ENCODE data around the gene MAST1. TPM values are rescaled to one million over a fixed set of nuclear protein-coding genes. Genes with fewer than 3 reads are reported as not detected.
"Not testable (repeated sequence)": the region's sequence is repeated elsewhere in the genome, so short reads cannot be mapped to it uniquely, and the experiment has no call there.

The MAST1 gene
- total and polyA plus RNA-seq, 2 experiments from 2014 or later, result 0.20 to 0.54 TPM

- Histone ChIP-seq H3K27ac (no peak within 1 kb of the TSS), H3K79me2 (peaks cover 8% of the 10 kb centered on the region), H3K4me2 (peak within 1 kb of the TSS; percentile 92), H3K27me3 (peaks cover 34% of the 10 kb centered on the region), H4K20me1 (ENCODE audit: insufficient read depth, poor library complexity, severe bottlenecking) (no peaks in the 10 kb centered on the region), H2AFZ (peak within 1 kb of the TSS; percentile 56), H3K4me3 (no peak within 1 kb of the TSS), H3K4me1 (ENCODE audit: insufficient read depth) (peaks cover 5% of the 10 kb centered on the region), H3K9me3 (ENCODE audit: low read depth) (no peaks in the 10 kb centered on the region), H3K36me3 (replicated peaks; ENCODE audit: insufficient read depth, low read depth) (no peaks in the 10 kb centered on the region), H3K9me2 (replicated peaks; ENCODE audit: insufficient read depth) (no peaks in the 10 kb centered on the region)
- 77% methylated on average over 17 of the region's 17 CpGs for WGBS (ENCODE audit: low lambda C conversion rate, missing lambda C conversion rate)
- DNase-seq (ENCODE audit: low spot score), result no peak
- TF ChIP-seq EZH2phosphoT487 (IDR thresholded peaks at IDR 0.05; ENCODE audit: low read depth, severe bottlenecking, unreplicated experiment) (no peak), CTCF (IDR thresholded peaks at IDR 0.05; ENCODE audit: poor library complexity) (no peak), EZH2 (IDR thresholded peaks at IDR 0.05; ENCODE audit: borderline replicate concordance) (no peak)
Observed at GRCh38 chr19:12886969-12887747, 48.8 kb downstream of the MAST1 start, which contains the start of gene KLF1. Gene KLF1, minus strand, starts transcription at chr19:12887201. Its CDS starts 61 bp downstream, at chr19:12887140.

DNA sequence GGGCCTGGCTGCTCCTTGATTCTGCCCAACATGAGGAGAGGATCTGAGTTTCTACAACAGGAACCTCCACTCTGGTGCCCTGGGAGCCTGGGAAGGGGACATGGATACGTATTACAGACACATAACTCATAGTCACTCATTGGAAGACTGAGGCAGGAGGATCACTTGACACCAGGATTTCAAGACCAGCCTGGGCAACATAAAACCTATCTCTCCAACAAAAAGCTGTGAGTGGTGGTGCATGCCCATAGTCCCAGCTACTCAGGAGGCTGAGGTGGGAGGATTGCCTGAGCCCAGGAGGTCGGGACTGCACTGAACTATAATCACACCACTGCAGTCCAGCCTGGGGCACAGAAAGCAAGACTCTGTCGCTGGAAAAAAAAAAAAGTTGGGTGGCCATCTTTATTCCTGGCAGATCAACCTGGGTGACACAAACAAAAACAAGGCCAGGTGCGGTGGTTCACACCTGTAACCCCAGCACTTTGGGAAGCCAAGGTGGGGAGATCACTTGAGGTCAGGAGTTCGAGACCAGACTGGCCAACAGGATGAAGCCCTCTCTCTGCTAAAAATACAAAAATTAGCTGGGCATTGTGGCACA lies 49.8 kb downstream of the MAST1 start:
- TF ChIP-seq EZH2phosphoT487 (IDR thresholded peaks at IDR 0.05; ENCODE audit: low read depth, severe bottlenecking, unreplicated experiment), result no peak
- TF ChIP-seq EZH2 (IDR thresholded peaks at IDR 0.05; ENCODE audit: borderline replicate concordance), result no peak
- TF ChIP-seq CTCF (IDR thresholded peaks at IDR 0.05; ENCODE audit: poor library complexity), result no peak
- H2AFZ ChIP-seq, result no peak overlapping the region
- no peak overlapping the region for H3K27ac ChIP-seq
- H4K20me1 ChIP-seq (ENCODE audit: insufficient read depth, poor library complexity, severe bottlenecking), result no peaks in the 10 kb centered on the region
- peaks cover 11% of the 10 kb centered on the region for H3K79me2 ChIP-seq
- no peak overlapping the region for H3K4me2 ChIP-seq
- WGBS (ENCODE audit: low lambda C conversion rate, missing lambda C conversion rate), result 72% methylated on average over 5 of the region's 5 CpGs
- no peaks in the 10 kb centered on the region for H3K9me2 ChIP-seq (replicated peaks; ENCODE audit: insufficient read depth)
- H3K36me3 ChIP-seq (replicated peaks; ENCODE audit: insufficient read depth, low read depth), result no peaks in the 10 kb centered on the region
- H3K4me3 ChIP-seq, result no peak overlapping the region
- H3K9me3 ChIP-seq (ENCODE audit: low read depth), result no peaks in the 10 kb centered on the region
- peaks cover 34% of the 10 kb centered on the region for H3K27me3 ChIP-seq
- DNase-seq (ENCODE audit: low spot score), result no peak
- H3K4me1 ChIP-seq (ENCODE audit: insufficient read depth), result peaks cover 5% of the 10 kb centered on the region

GRCh38 chr19:12890299-12890786 lies 52.0 kb downstream of the MAST1 start:
- peak overlapping the region; percentile 67 for H3K4me2 ChIP-seq
- WGBS (ENCODE audit: low lambda C conversion rate, missing lambda C conversion rate), result 46% methylated on average over 9 of the region's 10 CpGs

More at GRCh38 chr19:12890299-12890786, 52.0 kb downstream of the MAST1 start:
- not testable (repeated sequence) for H2AFZ ChIP-seq; H3K36me3 ChIP-seq (replicated peaks; ENCODE audit: insufficient read depth, low read depth); H3K9me2 ChIP-seq (replicated peaks; ENCODE audit: insufficient read depth); H3K27ac ChIP-seq; H3K4me3 ChIP-seq; DNase-seq (ENCODE audit: low spot score); H4K20me1 ChIP-seq (ENCODE audit: insufficient read depth, poor library complexity, severe bottlenecking); H3K9me3 ChIP-seq (ENCODE audit: low read depth); H3K4me1 ChIP-seq (ENCODE audit: insufficient read depth)
- H3K79me2 ChIP-seq, result peaks cover 11% of the 10 kb centered on the region
- H3K27me3 ChIP-seq, result peaks cover 16% of the 10 kb centered on the region

Measured in hepatocyte (in vitro differentiated cells).